HCT116 (cell line): Measurements from ENCODE around the gene SEPTIN6. TPM values are rescaled to one million over a fixed set of nuclear protein-coding genes. Genes with fewer than 3 reads are reported as not detected.

Experiments
- ATAC-seq: fragments of 200-7000 bp; cut with Tn5 transposase; 2 replicates; pipeline ENCODE4 v1.9.1; 2020; ENCODE audit warnings: mild to moderate bottlenecking, moderate library complexity
- BruUV-seq: library from RNA; stranded (reverse); fragments of 400-500 nt; replicated peaks from 2 replicates; lab custom pipeline; 2021; lab: Mats Ljungman, UMichigan
- CTCF ChIA-PET: fragments of 300-600 bp; sonication (Branson Sonifier 250); formaldehyde crosslinking; loops from one replicate; lab custom pipeline; 2021; ENCODE audit warnings: antibody characterized with exemption; lab: Charles Lee
- POLR2A ChIA-PET: fragments of 300-600, 350-600 bp; sonication (Branson Sonifier 250); formaldehyde crosslinking; loops from one replicate; lab custom pipeline; 2021; ENCODE audit warnings: antibody characterized with exemption; lab: Charles Lee
- RAD21 ChIA-PET, 2 experiments: fragments of 300-600 bp; sonication (Branson Sonifier 250); formaldehyde crosslinking; loops; one replicate each; lab custom pipeline; 2023; ENCODE audit warnings: low total read pairs in 2 of 2; ENCODE audit not compliant: uncharacterized antibody in 2 of 2, unreplicated experiment in 2 of 2, low non-redundant PET in 1 of 2; lab: Charles Lee
- DNase-seq: peaks from one replicate; pipeline ENCODE4 v3.0.0-alpha.2; 2010; ENCODE audit warnings: low read depth, low spot score
- H2AFZ ChIP-seq: fragments of 200-600 bp; shearing (Covaris generic), sonication (generic); 2 replicates; pipeline ENCODE4 v1.6.1; 2017; ENCODE audit warnings: low read depth, mixed run types, mixed read lengths, antibody characterized with exemption, low read length; ENCODE audit not compliant: poor library complexity, severe bottlenecking
- H3K27ac ChIP-seq: 2 replicates; pipeline ENCODE4 v1.5.1; 2012; ENCODE audit warnings: low read depth, low read length
- H3K27me3 ChIP-seq: fragments of 200-600 bp; sonication (generic); 2 replicates; pipeline ENCODE4 v1.6.1; 2016; ENCODE audit warnings: mixed run types, low read length, mixed read lengths; ENCODE audit not compliant: insufficient read depth
- H3K36me3 ChIP-seq, 2 experiments: fragments of 200-500 bp in 1 of 2; fragments of 200-600 bp in 1 of 2; sonication (Bioruptor generic) in 1 of 2; sonication (generic) in 1 of 2; 2 replicates each; pipeline versions ENCODE4 v1.5.1 to v1.6.1; 2014 to 2016; ENCODE audit warnings: low read length in 2 of 2, inconsistent platforms in 1 of 2, mixed read lengths in 1 of 2, mixed run types in 1 of 2; ENCODE audit not compliant: insufficient read depth in 2 of 2, control insufficient read depth in 1 of 2
- H3K4me1 ChIP-seq, 2 experiments: fragments of 200-600 bp in 1 of 2; sonication (generic) in 1 of 2; 2 replicates each; pipeline versions ENCODE4 v1.5.1 to v1.6.1; 2012 to 2017; ENCODE audit warnings: low read length in 2 of 2, inconsistent platforms in 1 of 2, mild to moderate bottlenecking in 1 of 2, mixed read lengths in 1 of 2, mixed run types in 1 of 2, moderate library complexity in 1 of 2; ENCODE audit not compliant: insufficient read depth in 2 of 2, control insufficient read depth in 1 of 2
- H3K4me2 ChIP-seq: fragments of 200-600 bp; sonication (generic); 2 replicates; pipeline ENCODE4 v1.6.1; 2017; ENCODE audit warnings: mixed run types, low read length, mixed read lengths
- H3K4me3 ChIP-seq, 2 experiments: fragments of 200-600 bp in 1 of 2; sonication (generic) in 1 of 2; replicated peaks in 1 of 2; 2 replicates each; pipeline ENCODE4 v1.5.1; 2011 to 2016; ENCODE audit warnings: low read length in 2 of 2, control low read depth in 1 of 2, low read depth in 1 of 2, mild to moderate bottlenecking in 1 of 2, mixed read lengths in 1 of 2, mixed run types in 1 of 2
- H3K79me2 ChIP-seq: fragments of 200-600 bp; sonication (generic); 2 replicates; pipeline ENCODE4 v1.6.1; 2017; ENCODE audit warnings: mild to moderate bottlenecking, mixed run types, low read length, moderate library complexity, mixed read lengths; ENCODE audit not compliant: insufficient read depth
- H3K9ac ChIP-seq: fragments of 200-600 bp; sonication (generic); 2 replicates; pipeline ENCODE4 v1.6.1; 2016; ENCODE audit warnings: low read length, mixed read lengths
- H3K9me2 ChIP-seq: fragments of 200-600 bp; sonication (generic), shearing (Covaris generic); 2 replicates; pipeline ENCODE4 v1.6.1; 2017; ENCODE audit warnings: mixed run types, mild to moderate bottlenecking, moderate library complexity; ENCODE audit not compliant: insufficient read depth
- H3K9me3 ChIP-seq, 2 experiments: fragments of 200-500 bp in 1 of 2; fragments of 200-600 bp in 1 of 2; sonication (Bioruptor generic) in 1 of 2; sonication (generic) in 1 of 2; 2 replicates each; pipeline ENCODE4 v1.6.1; 2014 to 2017; ENCODE audit warnings: low read length in 2 of 2, mixed read lengths in 2 of 2, inconsistent platforms in 1 of 2, low read depth in 1 of 2, mild to moderate bottlenecking in 1 of 2, mixed run types in 1 of 2, moderate library complexity in 1 of 2; ENCODE audit not compliant: control insufficient read depth in 1 of 2, insufficient read depth in 1 of 2
- H4K20me1 ChIP-seq: fragments of 200-600 bp; sonication (generic), shearing (Covaris generic); 2 replicates; pipeline ENCODE4 v1.6.1; 2017; ENCODE audit warnings: mixed run types, mild to moderate bottlenecking, moderate library complexity; ENCODE audit not compliant: insufficient read depth
- ATF3 ChIP-seq: IDR thresholded peaks from 2 replicates; pipeline ENCODE4 v1.6.1; 2012
- CEBPB ChIP-seq: IDR thresholded peaks from 2 replicates; pipeline ENCODE4 v1.6.1; 2012; ENCODE audit warnings: low read depth
- CTCF ChIP-seq, 3 experiments: fragments of 200-600 bp in 1 of 3; sonication (generic) in 1 of 3; IDR thresholded peaks in 2 of 3; conservative IDR thresholded peaks in 1 of 3; 2 replicates each; pipeline ENCODE4 v1.5.1; 2012 to 2017; ENCODE audit warnings: low read depth in 2 of 3, low read length in 2 of 3, antibody characterized with exemption in 1 of 3, borderline replicate concordance in 1 of 3, control low read depth in 1 of 3, mild to moderate bottlenecking in 1 of 3, mixed read lengths in 1 of 3, mixed run types in 1 of 3, moderate library complexity in 1 of 3; ENCODE audit not compliant: insufficient read depth in 1 of 3
- EGR1 ChIP-seq: IDR thresholded peaks from 2 replicates; pipeline ENCODE4 v1.6.1; 2012; ENCODE audit warnings: low read depth
- EZH2 ChIP-seq: fragments of 200-600 bp; sonication (generic); IDR thresholded peaks from 2 replicates; pipeline ENCODE4 v1.6.1; 2017; ENCODE audit warnings: antibody characterized with exemption, mixed run types
- EZH2phosphoT487 ChIP-seq: fragments of 200-600 bp; IDR thresholded peaks from 2 replicates; pipeline ENCODE4 v1.6.1; 2018; ENCODE audit warnings: antibody characterized with exemption, borderline replicate concordance
- JUND ChIP-seq: IDR thresholded peaks from 2 replicates; pipeline ENCODE4 v1.6.1; 2012
- MAX ChIP-seq: IDR thresholded peaks from 2 replicates; pipeline ENCODE4 v1.6.1; 2012
- REST ChIP-seq: IDR thresholded peaks from 2 replicates; pipeline ENCODE4 v1.6.1; 2012; ENCODE audit warnings: low read depth
- SP1 ChIP-seq: IDR thresholded peaks from 2 replicates; pipeline ENCODE4 v1.6.1; 2012; ENCODE audit warnings: low read depth
- YY1 ChIP-seq: IDR thresholded peaks from 2 replicates; pipeline ENCODE4 v1.6.1; 2011; ENCODE audit warnings: low read length, low read depth, moderate library complexity, mild to moderate bottlenecking; ENCODE audit not compliant: insufficient replicate concordance; ENCODE audit errors: extremely low read depth
- ZBTB33 ChIP-seq: IDR thresholded peaks from 2 replicates; pipeline ENCODE4 v1.6.1; 2011; ENCODE audit warnings: mild to moderate bottlenecking, low read length, moderate library complexity; ENCODE audit not compliant: insufficient replicate concordance; ENCODE audit errors: extremely low read depth
- ZFX ChIP-seq: fragments of 450-650 bp; IDR thresholded peaks from 2 replicates; pipeline ENCODE4 v1.6.1; 2017
- intact Hi-C: fragments of 100-400 bp; cut with micrococcal nuclease; formaldehyde crosslinking; loops from 2 replicates; pipeline ENCODE4 v1.10.0; 2022
- total RNA-seq: library from RNA; stranded (reverse); gene quantifications from one replicate; pipeline ENCODE4 v1.2.1, GENCODE V29; 2021; ENCODE audit not compliant: unreplicated experiment

SEPTIN6 gene
- total RNA-seq, 1 experiment from 2014 or later, result 10.8 TPM

- POLR2A ChIA-PET, result no interaction called here
- H3K4me2 ChIP-seq, result no peak overlapping the region
- CTCF ChIA-PET, result no interaction called here
- BruUV-seq, result no TSS peak
- TF ChIP-seq EZH2phosphoT487 (no peak), JUND (no peak), CTCF (IDR thresholded peaks at IDR 0.05 in 2 of 3, conservative IDR thresholded peaks at IDR 0.05 in 1 of 3; ENCODE audit: borderline replicate concordance in 1 of 3, insufficient read depth in 1 of 3, low read depth in 2 of 3, low read length in 2 of 3) (no peak), REST (no peak), YY1 (no peak), ATF3 (no peak), ZFX (no peak), CEBPB (no peak), SP1 (no peak), ZBTB33 (no peak), EGR1 (no peak), EZH2 (no peak), MAX (no peak)
- H3K79me2 ChIP-seq, result no peaks in the 10 kb centered on the region
- no peaks in the 10 kb centered on the region for H3K36me3 ChIP-seq
- H4K20me1 ChIP-seq, result no peaks in the 10 kb centered on the region
- intact Hi-C loops, result no loop called here
- no peak overlapping the region for H3K27ac ChIP-seq
- H3K27me3 ChIP-seq, result no peaks in the 10 kb centered on the region
- no peaks in the 10 kb centered on the region for H3K9me2 ChIP-seq
- no peaks in the 10 kb centered on the region for H3K4me1 ChIP-seq
- no peak overlapping the region for H3K4me3 ChIP-seq
- DNase-seq (no peak), ATAC-seq (no peak)
- RAD21 ChIA-PET, result no interaction called here
- H2AFZ ChIP-seq, result no peak overlapping the region
- no peaks in the 10 kb centered on the region for H3K9me3 ChIP-seq
- H3K9ac ChIP-seq, result no peak overlapping the region
These were observed 15.3 kb downstream of the SEPTIN6 start for GRCh38 chrX:119677654-119677981.
